ENCODE results near the gene MBTD1.

GRCh38 chr17:51250314-51250840 lies 9.5 kb downstream of the MBTD1 start:
- TF ChIP-seq CTCF (IDR thresholded peaks at IDR 0.05) (no peak), POLR2A (IDR thresholded peaks at IDR 0.05) (no peak)

Data from heart left ventricle (tissue), 13 donors.